Measurements from ENCODE around the gene DGKZ. TPM values are rescaled to one million over a fixed set of nuclear protein-coding genes. Genes with fewer than 3 reads are reported as not detected.

DGKZ gene
- total RNA-seq, 1 experiment from 2014 or later: 68.9 TPM

DNA sequence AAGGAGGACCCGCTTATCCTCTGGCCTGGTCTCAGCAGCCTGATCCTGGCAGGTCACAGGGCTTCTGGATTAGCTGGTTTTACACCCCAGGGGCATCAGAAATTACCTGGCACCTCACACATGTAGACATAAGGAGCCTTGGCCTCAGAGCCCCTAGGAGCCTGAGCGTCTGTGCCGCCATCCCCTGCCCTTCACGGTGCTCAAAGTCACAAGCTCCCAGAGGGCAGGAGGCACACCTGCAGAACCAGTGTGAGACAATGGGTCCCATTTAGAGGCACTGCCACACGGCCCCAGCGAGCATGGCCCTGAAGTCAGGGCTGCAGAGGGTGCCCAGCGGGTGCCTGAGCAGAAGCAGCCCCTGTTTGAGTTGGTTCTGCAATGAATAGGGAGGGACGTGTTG is 3.9 kb downstream of the DGKZ start:
- Mint-ChIP-seq H3K27me3 (ENCODE audit: low read depth) (peaks cover 6% of the 10 kb centered on the region), H3K4me1 (peaks cover 56 to 66% of the 10 kb centered on the region in 2 experiments), H3K4me3 (no peak overlapping the region), H3K9me3 (no peaks in the 10 kb centered on the region; a peak in 2 of 5 replicates), H3K36me3 (ENCODE audit: insufficient read depth in 1 of 3, low read depth in 3 of 3) (peaks cover 0 to 5% (median 0%) of the 10 kb centered on the region in 3 experiments; a peak in 1 of 7 replicates), H3K27ac (peak overlapping the region in 2 of 3 experiments; percentile 66 to 77; a peak in 4 of 7 replicates)
- Histone ChIP-seq H3K14ac (ENCODE audit: insufficient read depth, low read length) (no peak overlapping the region), H2AK5ac (ENCODE audit: insufficient read length, low read length) (no peak overlapping the region), H3K4ac (ENCODE audit: low read depth, low read length) (no peak overlapping the region), H4K20me1 (ENCODE audit: control insufficient read depth, insufficient read depth, insufficient read length) (peaks cover 5% of the 10 kb centered on the region), H4K5ac (ENCODE audit: insufficient read length, low read depth, low read length) (no peak overlapping the region), H2BK5ac (ENCODE audit: insufficient read length, low read length) (no peak overlapping the region), H3K23me2 (ENCODE audit: insufficient read length, low read depth, low read length, poor library complexity, severe bottlenecking) (peaks cover 10% of the 10 kb centered on the region), H3K4me1 (ENCODE audit: insufficient read depth, low read length) (peaks cover 18% of the 10 kb centered on the region; the same call in 1 of the 2 replicates), H2BK20ac (ENCODE audit: low read depth, low read length, poor library complexity, severe bottlenecking) (no peak overlapping the region), H3K23ac (ENCODE audit: insufficient read length, low read depth, low read length) (no peak overlapping the region), H4K8ac (replicated peaks; ENCODE audit: insufficient read length, low read depth, low read length) (no peak overlapping the region), H3K27me3 (ENCODE audit: insufficient read depth, low read length) (no peaks in the 10 kb centered on the region), H3K18ac (ENCODE audit: insufficient read length, low read depth, low read length) (no peak overlapping the region), H3K79me1 (ENCODE audit: insufficient read depth, low read depth, low read length, poor library complexity, severe bottlenecking) (peaks cover 12% of the 10 kb centered on the region), H3K4me2 (ENCODE audit: insufficient read depth, insufficient read length, low read length) (no peak overlapping the region), H3K9ac (ENCODE audit: extremely low read depth, insufficient read length, low read length) (no peak overlapping the region), H3K9me3 (ENCODE audit: control insufficient read depth, low read depth, low read length) (no peaks in the 10 kb centered on the region), H3K79me2 (ENCODE audit: insufficient read depth, low read length) (peaks cover 14% of the 10 kb centered on the region; the same call in 1 of the 2 replicates), H3K27ac (ENCODE audit: insufficient read length, low read depth, low read length) (no peak overlapping the region), H4K91ac (ENCODE audit: insufficient read length, low read depth, low read length) (no peak overlapping the region), H2BK120ac (ENCODE audit: low read depth, low read length, poor library complexity, severe bottlenecking) (no peak overlapping the region), H2BK12ac (ENCODE audit: insufficient read length, low read depth, low read length) (no peak overlapping the region), H2BK15ac (ENCODE audit: low read depth, low read length) (no peak overlapping the region), H3K56ac (ENCODE audit: insufficient read length, low read depth, low read length) (no peak overlapping the region), H2AFZ (ENCODE audit: low read length) (no peak overlapping the region), H3T11ph (ENCODE audit: low read length) (no peak overlapping the region)
- no CpG with 5 or more reads among the region's 8 CpGs for WGBS (ENCODE audit: extremely low coverage, insufficient read length, low lambda C conversion rate)
- TF ChIP-seq, protein P1, sequence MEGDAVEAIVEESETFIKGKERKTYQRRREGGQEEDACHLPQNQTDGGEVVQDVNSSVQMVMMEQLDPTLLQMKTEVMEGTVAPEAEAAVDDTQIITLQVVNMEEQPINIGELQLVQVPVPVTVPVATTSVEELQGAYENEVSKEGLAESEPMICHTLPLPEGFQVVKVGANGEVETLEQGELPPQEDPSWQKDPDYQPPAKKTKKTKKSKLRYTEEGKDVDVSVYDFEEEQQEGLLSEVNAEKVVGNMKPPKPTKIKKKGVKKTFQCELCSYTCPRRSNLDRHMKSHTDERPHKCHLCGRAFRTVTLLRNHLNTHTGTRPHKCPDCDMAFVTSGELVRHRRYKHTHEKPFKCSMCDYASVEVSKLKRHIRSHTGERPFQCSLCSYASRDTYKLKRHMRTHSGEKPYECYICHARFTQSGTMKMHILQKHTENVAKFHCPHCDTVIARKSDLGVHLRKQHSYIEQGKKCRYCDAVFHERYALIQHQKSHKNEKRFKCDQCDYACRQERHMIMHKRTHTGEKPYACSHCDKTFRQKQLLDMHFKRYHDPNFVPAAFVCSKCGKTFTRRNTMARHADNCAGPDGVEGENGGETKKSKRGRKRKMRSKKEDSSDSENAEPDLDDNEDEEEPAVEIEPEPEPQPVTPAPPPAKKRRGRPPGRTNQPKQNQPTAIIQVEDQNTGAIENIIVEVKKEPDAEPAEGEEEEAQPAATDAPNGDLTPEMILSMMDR (conservative IDR thresholded peaks at IDR 0.05): no peak
- DNase-seq: no peak
